NK-92 (cell line): ENCODE measurements around the gene TSR1.

Experiments
- DNase-seq: peaks from one replicate; lab custom pipeline; 2025; ENCODE audit not compliant: unreplicated experiment; lab: John Stamatoyannopoulos, UW

TSR1 gene

GRCh38 chr17:2289878-2290478 lies 46.3 kb downstream of the TSR1 start:
- DNase-seq: no peak

GRCh38 chr17:2283302-2283701 lies 53.0 kb downstream of the TSR1 start:
- no peak for DNase-seq

GRCh38 chr17:2282297-2282873 lies 53.9 kb downstream of the TSR1 start:
- DNase-seq: no peak

GRCh38 chr17:2279707-2280106 lies 56.5 kb downstream of the TSR1 start:
- no peak for DNase-seq

- DNase-seq: no peak
Observed at GRCh38 chr17:2277429-2278170, 58.7 kb downstream of the TSR1 start.

- DNase-seq: no peak
Observed at GRCh38 chr17:2275722-2276121, 60.5 kb downstream of the TSR1 start.

- no peak for DNase-seq
Observed at GRCh38 chr17:2274414-2274813, 61.8 kb downstream of the TSR1 start.
